H9 (cell line): ENCODE data around the gene TRAF3. TPM values are rescaled to one million over a fixed set of nuclear protein-coding genes. Genes with fewer than 3 reads are reported as not detected.

Experiments
- DNase-seq: peaks from one replicate; pipeline ENCODE4 v3.0.0-alpha.2; 2017
- H2AFZ ChIP-seq: one replicate; pipeline ENCODE4 v1.6.1; 2013; ENCODE audit warnings: mild to moderate bottlenecking, low read length, control low read depth, moderate library complexity
- H2AK5ac ChIP-seq: 2 replicates; pipeline ENCODE4 v1.6.1; 2013; ENCODE audit warnings: low read length, control low read depth, mixed read lengths; ENCODE audit not compliant: insufficient read length
- H2BK120ac ChIP-seq: one replicate; pipeline ENCODE4 v1.6.1; 2013; ENCODE audit warnings: low read depth, mild to moderate bottlenecking, low read length, control low read depth, inconsistent platforms; ENCODE audit not compliant: poor library complexity, severe bottlenecking
- H2BK12ac ChIP-seq: 2 replicates; pipeline ENCODE4 v1.6.1; 2013; ENCODE audit warnings: low read length, control low read depth, mixed read lengths, low read depth; ENCODE audit not compliant: insufficient read length
- H2BK15ac ChIP-seq: 2 replicates; pipeline ENCODE4 v1.6.1; 2013; ENCODE audit warnings: low read depth, low read length, control low read depth
- H2BK20ac ChIP-seq: one replicate; pipeline ENCODE4 v1.6.1; 2013; ENCODE audit warnings: low read depth, mild to moderate bottlenecking, low read length, control low read depth, inconsistent platforms; ENCODE audit not compliant: poor library complexity, severe bottlenecking
- H2BK5ac ChIP-seq: 2 replicates; pipeline ENCODE4 v1.6.1; 2013; ENCODE audit warnings: low read length, control low read depth, mixed read lengths; ENCODE audit not compliant: insufficient read length
- H3K14ac ChIP-seq: 2 replicates; pipeline ENCODE4 v1.6.1; 2013; ENCODE audit warnings: low read length, control low read depth; ENCODE audit not compliant: insufficient read depth
- H3K18ac ChIP-seq: 2 replicates; pipeline ENCODE4 v1.6.1; 2013; ENCODE audit warnings: low read depth, mild to moderate bottlenecking, mixed read lengths, low read length, control low read depth; ENCODE audit not compliant: insufficient read length
- H3K23ac ChIP-seq: 2 replicates; pipeline ENCODE4 v1.6.1; 2013; ENCODE audit warnings: low read length, control low read depth, mixed read lengths, low read depth; ENCODE audit not compliant: insufficient read length
- H3K23me2 ChIP-seq: 2 replicates; pipeline ENCODE4 v1.6.1; 2013; ENCODE audit warnings: low read depth, mild to moderate bottlenecking, mixed read lengths, low read length, control low read depth; ENCODE audit not compliant: insufficient read length, poor library complexity, severe bottlenecking
- H3K27ac ChIP-seq: 2 replicates; pipeline ENCODE4 v1.5.1; 2013; ENCODE audit warnings: low read length, control low read depth, mixed read lengths, low read depth; ENCODE audit not compliant: insufficient read length
- H3K27me3 ChIP-seq: 2 replicates; pipeline ENCODE4 v1.6.1; 2013; ENCODE audit warnings: low read length, control low read depth, inconsistent platforms; ENCODE audit not compliant: insufficient read depth
- H3K4ac ChIP-seq: 2 replicates; pipeline ENCODE4 v1.6.1; 2013; ENCODE audit warnings: low read depth, mild to moderate bottlenecking, control low read depth, inconsistent platforms, low read length, moderate library complexity
- H3K4me1 ChIP-seq: 2 replicates; pipeline ENCODE4 v1.6.1; 2013; ENCODE audit warnings: low read length, control low read depth, inconsistent platforms; ENCODE audit not compliant: insufficient read depth
- H3K4me2 ChIP-seq: 2 replicates; pipeline ENCODE4 v1.6.1; 2013; ENCODE audit warnings: low read length, control low read depth, mixed read lengths; ENCODE audit not compliant: insufficient read length, insufficient read depth
- H3K56ac ChIP-seq: 2 replicates; pipeline ENCODE4 v1.6.1; 2013; ENCODE audit warnings: low read depth, mild to moderate bottlenecking, mixed read lengths, low read length, control low read depth; ENCODE audit not compliant: insufficient read length
- H3K79me1 ChIP-seq: 2 replicates; pipeline ENCODE4 v1.6.1; 2013; ENCODE audit warnings: low read depth, mild to moderate bottlenecking, moderate library complexity, low read length, control low read depth, inconsistent platforms; ENCODE audit not compliant: insufficient read depth, poor library complexity, severe bottlenecking
- H3K79me2 ChIP-seq: 2 replicates; pipeline ENCODE4 v1.6.1; 2013; ENCODE audit warnings: low read length, control low read depth, inconsistent platforms; ENCODE audit not compliant: insufficient read depth
- H3K9ac ChIP-seq: 2 replicates; pipeline ENCODE4 v1.6.1; 2013; ENCODE audit warnings: low read length, control low read depth, mixed read lengths; ENCODE audit not compliant: insufficient read length; ENCODE audit errors: extremely low read depth
- H3K9me3 ChIP-seq: one replicate; pipeline ENCODE4 v1.6.1; 2013; ENCODE audit warnings: low read depth, low read length, inconsistent platforms; ENCODE audit not compliant: control insufficient read depth
- H3T11ph ChIP-seq: one replicate; pipeline ENCODE4 v1.6.1; 2013; ENCODE audit warnings: mild to moderate bottlenecking, low read length, control low read depth, inconsistent platforms
- H4K20me1 ChIP-seq: one replicate; pipeline ENCODE4 v1.6.1; 2013; ENCODE audit not compliant: control insufficient read depth, insufficient read length, insufficient read depth
- H4K5ac ChIP-seq: 2 replicates; pipeline ENCODE4 v1.6.1; 2013; ENCODE audit warnings: low read depth, mild to moderate bottlenecking, mixed read lengths, low read length, control low read depth; ENCODE audit not compliant: insufficient read length
- H4K8ac ChIP-seq: replicated peaks from 2 replicates; pipeline ENCODE4 v1.6.1; 2013; ENCODE audit warnings: low read length, control low read depth, mixed read lengths, low read depth; ENCODE audit not compliant: insufficient read length
- H4K91ac ChIP-seq: 2 replicates; pipeline ENCODE4 v1.6.1; 2013; ENCODE audit warnings: low read depth, mild to moderate bottlenecking, moderate library complexity, mixed read lengths, low read length, control low read depth; ENCODE audit not compliant: insufficient read length
- H3K27ac Mint-ChIP-seq, 3 experiments: 2 replicates in 2 of 3; 3 replicates in 1 of 3; pipeline ENCODE4 v1.8.0; 2020 to 2021; ENCODE audit warnings: mixed read lengths in 3 of 3, mild to moderate bottlenecking in 1 of 3, moderate library complexity in 1 of 3
- H3K27me3 Mint-ChIP-seq: 2 replicates; pipeline ENCODE4 v1.8.0; 2021; ENCODE audit warnings: low read depth, mild to moderate bottlenecking, moderate library complexity, mixed read lengths
- H3K36me3 Mint-ChIP-seq, 3 experiments: 2 replicates in 2 of 3; 3 replicates in 1 of 3; pipeline ENCODE4 v1.8.0; 2020 to 2021; ENCODE audit warnings: low read depth in 3 of 3, mixed read lengths in 3 of 3; ENCODE audit not compliant: insufficient read depth in 1 of 3
- H3K4me1 Mint-ChIP-seq, 2 experiments: 2 replicates each; pipeline ENCODE4 v1.8.0; 2020; ENCODE audit warnings: mixed read lengths in 2 of 2
- H3K4me3 Mint-ChIP-seq, 2 experiments: 2 replicates in 1 of 2; 3 replicates in 1 of 2; pipeline ENCODE4 v1.8.0; 2020 to 2021; ENCODE audit warnings: mild to moderate bottlenecking in 2 of 2, mixed read lengths in 2 of 2, moderate library complexity in 1 of 2
- H3K9me3 Mint-ChIP-seq, 2 experiments: 2 replicates in 1 of 2; 3 replicates in 1 of 2; pipeline ENCODE4 v1.8.0; 2020; ENCODE audit warnings: mild to moderate bottlenecking in 2 of 2, mixed read lengths in 2 of 2, moderate library complexity in 1 of 2
- WGBS: extraction: QIAGEN DNeasy Blood & Tissue Kit; methylation state at CpG from one replicate; pipeline ENCODE4 v1.1.7; 2013; ENCODE audit warnings: missing lambda C conversion rate, low lambda C conversion rate, mixed read lengths; ENCODE audit not compliant: insufficient read length; ENCODE audit errors: extremely low coverage; 5-methylcytosine and 5-hydroxymethylcytosine counted together
- total RNA-seq: library from RNA; stranded (reverse); gene quantifications from 2 replicates; pipeline ENCODE4 v1.2.1, GENCODE V29; 2021
- TF ChIP-seq, protein P1 (sequence below): fragments of 200-600 bp; sonication (generic); conservative IDR thresholded peaks from 3 replicates; pipeline ENCODE4 v1.8.0; 2021; ENCODE audit warnings: antibody characterized with exemption, mild to moderate bottlenecking

TRAF3 gene
- total RNA-seq, 1 experiment from 2014 or later, result 9.6 TPM

DNA sequence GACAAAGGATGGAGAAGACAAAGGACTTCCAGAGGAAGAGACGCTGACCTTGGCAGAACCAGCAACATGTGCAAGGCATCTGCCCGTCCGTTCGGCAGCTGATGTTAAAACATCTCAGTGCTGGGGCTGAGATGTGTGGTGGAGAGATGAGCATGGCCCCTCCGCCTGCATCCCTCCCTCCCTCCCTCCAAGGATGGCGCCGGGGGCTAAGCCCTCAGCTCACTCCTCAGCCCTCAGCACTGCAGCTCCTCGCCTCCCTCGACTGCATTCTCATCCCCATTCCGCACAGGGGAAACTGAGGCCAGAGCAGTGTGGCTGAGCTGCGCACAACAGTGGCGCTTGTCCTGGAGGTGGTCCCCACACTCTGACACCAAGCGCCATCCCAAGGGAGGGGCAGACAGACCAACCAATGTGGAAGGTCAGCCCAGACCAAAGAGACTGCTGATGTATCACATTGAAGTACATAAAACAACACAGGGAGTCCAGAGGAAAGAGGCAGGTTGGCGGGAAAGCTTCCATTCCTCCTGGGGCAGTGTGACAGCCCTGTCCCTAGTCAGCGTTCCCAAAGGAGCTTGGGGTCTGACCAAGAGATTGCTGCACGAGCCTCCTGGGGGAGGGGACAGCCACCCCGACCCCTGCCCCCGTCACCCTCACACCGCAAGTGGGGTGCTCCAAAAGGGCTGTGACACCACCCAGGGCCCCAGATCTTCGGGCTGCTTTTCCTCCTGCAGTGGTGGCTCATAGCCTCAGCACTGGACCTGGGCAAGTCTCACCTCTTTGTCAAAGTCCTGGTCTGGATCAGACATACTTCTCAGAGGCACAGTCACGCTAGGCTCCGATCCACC lies 160.3 kb downstream of the TRAF3 start:
- Histone ChIP-seq H2BK20ac (no peak overlapping the region), H3K27me3 (no peaks in the 10 kb centered on the region), H3K23ac (no peak overlapping the region), H4K8ac (no peak overlapping the region), H3K79me1 (no peaks in the 10 kb centered on the region), H2BK5ac (no peak overlapping the region), H3K4me2 (no peak overlapping the region), H2AFZ (no peak overlapping the region), H3K9ac (no peak overlapping the region), H3T11ph (no peak overlapping the region), H4K5ac (no peak overlapping the region), H3K14ac (no peak overlapping the region), H4K20me1 (no peaks in the 10 kb centered on the region), H2BK15ac (no peak overlapping the region), H3K23me2 (no peaks in the 10 kb centered on the region), H3K79me2 (no peaks in the 10 kb centered on the region), H3K4ac (no peak overlapping the region), H3K27ac (no peak overlapping the region), H4K91ac (no peak overlapping the region), H2BK12ac (no peak overlapping the region), H2AK5ac (no peak overlapping the region), H3K4me1 (no peaks in the 10 kb centered on the region), H3K9me3 (no peaks in the 10 kb centered on the region), H3K18ac (no peak overlapping the region), H3K56ac (no peak overlapping the region), H2BK120ac (no peak overlapping the region)
- TF ChIP-seq, protein P1, sequence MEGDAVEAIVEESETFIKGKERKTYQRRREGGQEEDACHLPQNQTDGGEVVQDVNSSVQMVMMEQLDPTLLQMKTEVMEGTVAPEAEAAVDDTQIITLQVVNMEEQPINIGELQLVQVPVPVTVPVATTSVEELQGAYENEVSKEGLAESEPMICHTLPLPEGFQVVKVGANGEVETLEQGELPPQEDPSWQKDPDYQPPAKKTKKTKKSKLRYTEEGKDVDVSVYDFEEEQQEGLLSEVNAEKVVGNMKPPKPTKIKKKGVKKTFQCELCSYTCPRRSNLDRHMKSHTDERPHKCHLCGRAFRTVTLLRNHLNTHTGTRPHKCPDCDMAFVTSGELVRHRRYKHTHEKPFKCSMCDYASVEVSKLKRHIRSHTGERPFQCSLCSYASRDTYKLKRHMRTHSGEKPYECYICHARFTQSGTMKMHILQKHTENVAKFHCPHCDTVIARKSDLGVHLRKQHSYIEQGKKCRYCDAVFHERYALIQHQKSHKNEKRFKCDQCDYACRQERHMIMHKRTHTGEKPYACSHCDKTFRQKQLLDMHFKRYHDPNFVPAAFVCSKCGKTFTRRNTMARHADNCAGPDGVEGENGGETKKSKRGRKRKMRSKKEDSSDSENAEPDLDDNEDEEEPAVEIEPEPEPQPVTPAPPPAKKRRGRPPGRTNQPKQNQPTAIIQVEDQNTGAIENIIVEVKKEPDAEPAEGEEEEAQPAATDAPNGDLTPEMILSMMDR, result no peak
- H3K4me1 Mint-ChIP-seq, result no peaks in the 10 kb centered on the region
- H3K27ac Mint-ChIP-seq, result no peak overlapping the region
- no CpG with 5 or more reads among the region's 22 CpGs for WGBS
- no peaks in the 10 kb centered on the region for H3K9me3 Mint-ChIP-seq
- no peak overlapping the region for H3K4me3 Mint-ChIP-seq
- H3K27me3 Mint-ChIP-seq, result no peaks in the 10 kb centered on the region
- H3K36me3 Mint-ChIP-seq, result peaks cover 14 to 81% (median 49%) of the 10 kb centered on the region in 3 experiments; a peak in 6 of 7 replicates
- DNase-seq, result no peak
